GM18858 (cell line): ENCODE results near the gene MLLT3.
"Not testable (repeated sequence)": the region's sequence is repeated elsewhere in the genome, so short reads cannot be mapped to it uniquely, and the experiment has no call there.

Experiments used
- ATAC-seq: cut with Tn5 transposase; IDR thresholded peaks from one replicate; pipeline ENCODE4 v1.9.1; 2021; ENCODE audit not compliant: unreplicated experiment

Gene MLLT3

GRCh38 chr9:20599195-20599594 lies 23.1 kb downstream of the MLLT3 start:
- ATAC-seq: no peak

GRCh38 chr9:20598367-20598766 lies 23.9 kb downstream of the MLLT3 start:
- no peak for ATAC-seq

- ATAC-seq: no peak
Observed at GRCh38 chr9:20597862-20598261, 24.4 kb downstream of the MLLT3 start.

- no peak for ATAC-seq
Observed at GRCh38 chr9:20594608-20595007, 27.7 kb downstream of the MLLT3 start.

- no peak for ATAC-seq
Observed at GRCh38 chr9:20593537-20593936, 28.8 kb downstream of the MLLT3 start.

- no peak for ATAC-seq
Observed at GRCh38 chr9:20593105-20593504, 29.2 kb downstream of the MLLT3 start.

GRCh38 chr9:20592673-20593072 lies 29.6 kb downstream of the MLLT3 start:
- no peak for ATAC-seq

GRCh38 chr9:20591223-20591622 lies 31.1 kb downstream of the MLLT3 start:
- ATAC-seq: no peak

GRCh38 chr9:20584968-20585643 lies 37.2 kb downstream of the MLLT3 start:
- no peak for ATAC-seq

GRCh38 chr9:20583088-20583487 lies 39.2 kb downstream of the MLLT3 start:
- not testable (repeated sequence) for ATAC-seq

- peak; percentile 54 for ATAC-seq
Observed at GRCh38 chr9:20582150-20582549, 40.1 kb downstream of the MLLT3 start.

- ATAC-seq: no peak
Observed at GRCh38 chr9:20580673-20581072, 41.6 kb downstream of the MLLT3 start.

GRCh38 chr9:20579524-20580314 lies 42.6 kb downstream of the MLLT3 start:
- no peak for ATAC-seq

GRCh38 chr9:20573023-20573422 lies 49.3 kb downstream of the MLLT3 start:
- ATAC-seq: no peak

- ATAC-seq: peak; percentile 73
Observed at GRCh38 chr9:20570756-20571155, 51.5 kb downstream of the MLLT3 start.

- ATAC-seq: no peak
Observed at GRCh38 chr9:20570087-20570486, 52.2 kb downstream of the MLLT3 start.

- ATAC-seq: no peak
Observed at GRCh38 chr9:20569525-20569924, 52.8 kb downstream of the MLLT3 start.

GRCh38 chr9:20568400-20568799 lies 53.9 kb downstream of the MLLT3 start:
- no peak for ATAC-seq

GRCh38 chr9:20566401-20566800 lies 55.9 kb downstream of the MLLT3 start:
- ATAC-seq: no peak

GRCh38 chr9:20564650-20565049 lies 57.6 kb downstream of the MLLT3 start:
- ATAC-seq: no peak

GRCh38 chr9:20563917-20564316 lies 58.4 kb downstream of the MLLT3 start:
- ATAC-seq: no peak

GRCh38 chr9:20562051-20562450 lies 60.2 kb downstream of the MLLT3 start:
- ATAC-seq: no peak
